Endothelial cell (in vitro differentiated cells): Measurements from ENCODE around the gene ITPKB. TPM values are rescaled to one million over a fixed set of nuclear protein-coding genes. Genes with fewer than 3 reads are reported as not detected.

Source experiments
- DNase-seq: peaks from one replicate; pipeline ENCODE4 v3.0.0; 2021; ENCODE audit warnings: low spot score
- H3K27ac Mint-ChIP-seq: one replicate; pipeline ENCODE4 v1.8.0; 2021; ENCODE audit warnings: mixed read lengths, inconsistent platforms; ENCODE audit not compliant: unreplicated experiment
- H3K27me3 Mint-ChIP-seq: one replicate; pipeline ENCODE4 v1.8.0; 2021; ENCODE audit warnings: mild to moderate bottlenecking, moderate library complexity, mixed read lengths, inconsistent platforms; ENCODE audit not compliant: unreplicated experiment
- H3K36me3 Mint-ChIP-seq: one replicate; pipeline ENCODE4 v1.8.0; 2021; ENCODE audit warnings: mild to moderate bottlenecking, low read depth, mixed read lengths, inconsistent platforms; ENCODE audit not compliant: unreplicated experiment
- H3K4me1 Mint-ChIP-seq: one replicate; pipeline ENCODE4 v1.8.0; 2021; ENCODE audit warnings: mild to moderate bottlenecking, mixed read lengths, inconsistent platforms; ENCODE audit not compliant: unreplicated experiment
- H3K4me3 Mint-ChIP-seq: one replicate; pipeline ENCODE4 v1.8.0; 2021; ENCODE audit warnings: mild to moderate bottlenecking, mixed read lengths, inconsistent platforms; ENCODE audit not compliant: unreplicated experiment
- H3K9me3 Mint-ChIP-seq: one replicate; pipeline ENCODE4 v1.8.0; 2021; ENCODE audit warnings: mixed read lengths, inconsistent platforms; ENCODE audit not compliant: unreplicated experiment
- total RNA-seq: library from RNA; stranded (reverse); fragmentation: NEBNext Ultra II Directional; extraction: Animal tissue kit (Norgen Biotek cat#: 25700); gene quantifications from one replicate; pipeline ENCODE4 v1.2.1, GENCODE V29; 2021; ENCODE audit not compliant: unreplicated experiment
- TF ChIP-seq, protein P1 (sequence below): fragments of 200-600 bp; sonication (generic); IDR thresholded peaks from one replicate; pipeline ENCODE4 v1.5.0; 2021; ENCODE audit warnings: antibody characterized with exemption; ENCODE audit not compliant: unreplicated experiment

ITPKB gene
- total RNA-seq, 1 donor from 2014 or later = 144 TPM

GRCh38 chr1:226697929-226698544, 41.0 kb downstream of the ITPKB start:
- H3K4me3 Mint-ChIP-seq = peak overlapping the region; percentile 37
- peaks cover 41% of the 10 kb centered on the region for H3K4me1 Mint-ChIP-seq
- peaks cover 5% of the 10 kb centered on the region for H3K27me3 Mint-ChIP-seq
- TF ChIP-seq, protein P1, sequence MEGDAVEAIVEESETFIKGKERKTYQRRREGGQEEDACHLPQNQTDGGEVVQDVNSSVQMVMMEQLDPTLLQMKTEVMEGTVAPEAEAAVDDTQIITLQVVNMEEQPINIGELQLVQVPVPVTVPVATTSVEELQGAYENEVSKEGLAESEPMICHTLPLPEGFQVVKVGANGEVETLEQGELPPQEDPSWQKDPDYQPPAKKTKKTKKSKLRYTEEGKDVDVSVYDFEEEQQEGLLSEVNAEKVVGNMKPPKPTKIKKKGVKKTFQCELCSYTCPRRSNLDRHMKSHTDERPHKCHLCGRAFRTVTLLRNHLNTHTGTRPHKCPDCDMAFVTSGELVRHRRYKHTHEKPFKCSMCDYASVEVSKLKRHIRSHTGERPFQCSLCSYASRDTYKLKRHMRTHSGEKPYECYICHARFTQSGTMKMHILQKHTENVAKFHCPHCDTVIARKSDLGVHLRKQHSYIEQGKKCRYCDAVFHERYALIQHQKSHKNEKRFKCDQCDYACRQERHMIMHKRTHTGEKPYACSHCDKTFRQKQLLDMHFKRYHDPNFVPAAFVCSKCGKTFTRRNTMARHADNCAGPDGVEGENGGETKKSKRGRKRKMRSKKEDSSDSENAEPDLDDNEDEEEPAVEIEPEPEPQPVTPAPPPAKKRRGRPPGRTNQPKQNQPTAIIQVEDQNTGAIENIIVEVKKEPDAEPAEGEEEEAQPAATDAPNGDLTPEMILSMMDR = no peak
- no peak for DNase-seq
- no peaks in the 10 kb centered on the region for H3K9me3 Mint-ChIP-seq
- peaks cover 45% of the 10 kb centered on the region for H3K36me3 Mint-ChIP-seq
- H3K27ac Mint-ChIP-seq = no peak overlapping the region

- peaks cover 5% of the 10 kb centered on the region for H3K27me3 Mint-ChIP-seq
- H3K9me3 Mint-ChIP-seq = no peaks in the 10 kb centered on the region
- H3K4me1 Mint-ChIP-seq = peaks cover 39% of the 10 kb centered on the region
- H3K27ac Mint-ChIP-seq = no peak overlapping the region
- no peak overlapping the region for H3K4me3 Mint-ChIP-seq
- no peak for DNase-seq
- TF ChIP-seq, protein P1 = no peak
- peaks cover 52% of the 10 kb centered on the region for H3K36me3 Mint-ChIP-seq
Measured at GRCh38 chr1:226697151-226697928, 41.7 kb downstream of the ITPKB start.

GRCh38 chr1:226696547-226696946, 42.5 kb downstream of the ITPKB start:
- DNase-seq = no peak
- TF ChIP-seq, protein P1 = no peak
- peaks cover 40% of the 10 kb centered on the region for H3K4me1 Mint-ChIP-seq
- no peaks in the 10 kb centered on the region for H3K9me3 Mint-ChIP-seq
- H3K27me3 Mint-ChIP-seq = peaks cover 5% of the 10 kb centered on the region
- H3K4me3 Mint-ChIP-seq = no peak overlapping the region
- no peak overlapping the region for H3K27ac Mint-ChIP-seq
- peaks cover 53% of the 10 kb centered on the region for H3K36me3 Mint-ChIP-seq

GRCh38 chr1:226695335-226695900, 43.7 kb downstream of the ITPKB start:
- peaks cover 6% of the 10 kb centered on the region for H3K27me3 Mint-ChIP-seq
- H3K27ac Mint-ChIP-seq = no peak overlapping the region
- TF ChIP-seq, protein P1 = no peak
- DNase-seq = no peak
- no peaks in the 10 kb centered on the region for H3K9me3 Mint-ChIP-seq
- peaks cover 53% of the 10 kb centered on the region for H3K36me3 Mint-ChIP-seq
- peaks cover 43% of the 10 kb centered on the region for H3K4me1 Mint-ChIP-seq
- H3K4me3 Mint-ChIP-seq = peak overlapping the region; percentile 49

DNA sequence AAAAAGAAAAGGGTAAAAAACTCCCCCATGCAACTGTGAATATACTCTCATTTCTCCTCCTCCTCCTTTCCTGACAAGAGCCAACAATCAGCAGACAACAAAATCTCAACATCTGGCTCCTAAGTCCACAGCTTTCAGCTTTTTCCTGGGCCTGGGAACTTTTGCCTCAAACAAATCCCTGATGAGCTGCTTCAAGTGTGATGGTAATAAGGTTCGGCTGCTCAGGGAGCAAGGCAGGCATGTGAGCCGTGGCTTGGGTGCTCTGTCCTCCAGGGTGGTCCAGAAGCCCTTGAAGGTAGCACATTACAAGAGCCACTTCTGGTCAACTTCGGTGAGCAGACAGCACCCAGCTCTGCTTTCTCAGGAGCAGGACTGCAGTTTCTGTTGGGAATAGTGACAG, 46.3 kb downstream of the ITPKB start:
- TF ChIP-seq, protein P1 = no peak
- Mint-ChIP-seq H3K27ac (no peak overlapping the region), H3K4me3 (no peak overlapping the region), H3K27me3 (peaks cover 6% of the 10 kb centered on the region), H3K36me3 (peaks cover 55% of the 10 kb centered on the region), H3K4me1 (peaks cover 62% of the 10 kb centered on the region), H3K9me3 (no peaks in the 10 kb centered on the region)
- DNase-seq = no peak
